ENCODE results near the gene ACSL6. TPM values are rescaled to one million over a fixed set of nuclear protein-coding genes. Genes with fewer than 3 reads are reported as not detected.

The ACSL6 gene
- total and polyA plus RNA-seq, 10 of the 15 experiments (the other 5 are each of a cell fraction or from before 2014, with no cell fraction given) = 0.06 to 0.53 TPM; not detected in 8

GRCh38 chr5:132055441-132055807, 44.0 kb upstream of the ACSL6 start (continued):
- no peak for TF ChIP-seq EZH2 (IDR thresholded peaks at IDR 0.05; ENCODE audit: borderline replicate concordance, control insufficient read depth, low read depth, low read length)
- no peak for TF ChIP-seq HCFC1 (IDR thresholded peaks at IDR 0.05; ENCODE audit: low read length)
- TF ChIP-seq CBFB (IDR thresholded peaks at IDR 0.05; ENCODE audit: low read depth) = no peak
- TF ChIP-seq SMAD5 (IDR thresholded peaks at IDR 0.05; ENCODE audit: low read depth) = no peak
- TF ChIP-seq USF2 (IDR thresholded peaks at IDR 0.05; ENCODE audit: borderline replicate concordance, low read depth, low read length) = no peak
- no peak for TF ChIP-seq EED (IDR thresholded peaks at IDR 0.05; ENCODE audit: low read depth)
- no peak for TF ChIP-seq MLLT1 (IDR thresholded peaks at IDR 0.05)
- no peak for TF ChIP-seq ZSCAN29 (IDR thresholded peaks at IDR 0.05)

- Histone ChIP-seq H4K20me1 (ENCODE audit: control insufficient read depth, insufficient read depth) (no peaks in the 10 kb centered on the region), H3K36me3 (ENCODE audit: control insufficient read depth in 2 of 2, insufficient read depth in 2 of 2, low read length in 1 of 2) (no peaks in the 10 kb centered on the region), H3K27me3 (replicated peaks in 1 of 2; ENCODE audit: control insufficient read depth in 2 of 2, insufficient read depth in 2 of 2, low read length in 1 of 2) (peaks cover 0 to 5% of the 10 kb centered on the region in 2 experiments), H3K4me2 (ENCODE audit: control insufficient read depth, insufficient read depth) (no peak overlapping the region), H3K9ac (ENCODE audit: control insufficient read depth, insufficient read depth, low read length) (no peak overlapping the region), H3K4me3 (no peak overlapping the region), H3K79me2 (ENCODE audit: control insufficient read depth, insufficient read depth, low read length) (no peaks in the 10 kb centered on the region), H3K9me3 (replicated peaks; ENCODE audit: control insufficient read depth, insufficient read depth, low read length) (no peaks in the 10 kb centered on the region), H3K4me1 (ENCODE audit: control insufficient read depth, insufficient read depth, low read length) (no peaks in the 10 kb centered on the region), H2AFZ (ENCODE audit: control insufficient read depth, low read depth, low read length) (no peak overlapping the region), H3K27ac (ENCODE audit: control insufficient read depth, insufficient read depth) (no peak overlapping the region)
- ChIA-PET SMC1A (ENCODE audit: uncharacterized antibody, unreplicated experiment) (no interaction called here), RAD21 (ENCODE audit: unreplicated experiment) (no interaction called here), POLR2A (no interaction called here), CTCF (interaction anchor here (3.4 kb wide), 1 partner anchor 8 kb away, joined by 15 read pairs; no protein-coding TSS in a partner anchor)
- BruUV-seq (replicated peaks) = no TSS peak
- DNase-seq (ENCODE audit: low read depth, low spot score) (no peak), ATAC-seq (no peak), FAIRE-seq (no peak)
- 25% methylated on average over 7 of the region's 9 CpGs for WGBS (ENCODE audit: insufficient coverage, insufficient replicate concordance, low lambda C conversion rate, missing lambda C conversion rate)
- TF ChIP-seq HDAC2 (IDR thresholded peaks at IDR 0.05) = no peak
- TF ChIP-seq SRF (IDR thresholded peaks at IDR 0.05; ENCODE audit: low read depth in 2 of 2, low read length in 2 of 2) = no peak
- no peak for TF ChIP-seq ZNF274 (IDR thresholded peaks at IDR 0.05; ENCODE audit: insufficient read depth, insufficient read length)
- no peak for TF ChIP-seq HCFC1 (IDR thresholded peaks at IDR 0.05; ENCODE audit: low read length)
- in situ Hi-C loops (cut with MboI) = no loop called here
- intact Hi-C loops (cut with micrococcal nuclease; ENCODE audit: unreplicated experiment) = no loop called here
Measured at GRCh38 chr5:132054697-132055440, 43.4 kb upstream of the ACSL6 start.
